ENCODE results near the gene FBXO4. TPM values are rescaled to one million over a fixed set of nuclear protein-coding genes. Genes with fewer than 3 reads are reported as not detected.

The FBXO4 gene
- total RNA-seq, 1 experiment from 2014 or later, result 1.2 TPM

DNA sequence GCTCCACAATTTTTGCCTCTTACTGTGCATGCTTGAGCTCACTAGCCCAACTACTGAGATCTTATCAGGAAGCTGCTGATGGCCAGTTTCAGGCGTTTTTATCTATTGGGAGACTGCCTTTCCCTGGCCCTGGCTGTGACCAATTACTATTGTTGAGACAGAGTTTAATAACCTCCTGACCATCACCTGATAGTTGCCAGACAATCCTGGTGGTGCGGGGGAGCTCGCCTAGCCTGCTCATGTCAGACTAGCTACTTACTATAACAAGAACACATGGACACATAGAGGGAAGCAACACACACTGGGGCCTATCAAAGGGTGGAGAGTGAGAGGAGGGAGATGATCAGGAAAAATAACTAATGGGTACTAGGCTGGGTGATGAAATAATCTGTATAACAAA, 41.8 kb upstream of the FBXO4 start:
- no CpG with 5 or more reads among the region's 3 CpGs for WGBS (ENCODE audit: extremely low coverage, insufficient read length, low lambda C conversion rate)
- no peak for DNase-seq

More for the DNA sequence above, 41.8 kb upstream of the FBXO4 start:
- Mint-ChIP-seq H3K4me3 (no peak overlapping the region), H3K4me1 (no peaks in the 10 kb centered on the region), H3K27me3 (ENCODE audit: low read depth) (no peaks in the 10 kb centered on the region; the same call in 1 of the 2 replicates), H3K27ac (no peak overlapping the region), H3K36me3 (ENCODE audit: insufficient read depth in 1 of 3, low read depth in 3 of 3) (peaks cover 2 to 7% (median 5%) of the 10 kb centered on the region in 3 experiments; a peak in 3 of 7 replicates), H3K9me3 (peaks cover 12 to 13% of the 10 kb centered on the region in 2 experiments)
- H2BK5ac ChIP-seq (ENCODE audit: insufficient read length, low read length), result no peak overlapping the region
- no peak for TF ChIP-seq CTCF (conservative IDR thresholded peaks at IDR 0.05)
- no peaks in the 10 kb centered on the region for H3K79me1 ChIP-seq (ENCODE audit: insufficient read depth, low read depth, low read length, poor library complexity, severe bottlenecking)
- H3K18ac ChIP-seq (ENCODE audit: insufficient read length, low read depth, low read length), result no peak overlapping the region
- H3K56ac ChIP-seq (ENCODE audit: insufficient read length, low read depth, low read length), result no peak overlapping the region
- no peak overlapping the region for H3K23ac ChIP-seq (ENCODE audit: insufficient read length, low read depth, low read length)
- no peak overlapping the region for H2AK5ac ChIP-seq (ENCODE audit: insufficient read length, low read length)
- H3K4ac ChIP-seq (ENCODE audit: low read depth, low read length), result no peak overlapping the region
- H3K23me2 ChIP-seq (ENCODE audit: insufficient read length, low read depth, low read length, poor library complexity, severe bottlenecking), result no peaks in the 10 kb centered on the region
- H2BK12ac ChIP-seq (ENCODE audit: insufficient read length, low read depth, low read length), result no peak overlapping the region
- no peak overlapping the region for H2BK15ac ChIP-seq (ENCODE audit: low read depth, low read length)
- no peak overlapping the region for H4K8ac ChIP-seq (replicated peaks; ENCODE audit: insufficient read length, low read depth, low read length)
- H3K14ac ChIP-seq (ENCODE audit: insufficient read depth, low read length), result no peak overlapping the region
- no peak overlapping the region for H2BK120ac ChIP-seq (ENCODE audit: low read depth, low read length, poor library complexity, severe bottlenecking)
- no peak overlapping the region for H3K4me2 ChIP-seq (ENCODE audit: insufficient read depth, insufficient read length, low read length)
- H2AFZ ChIP-seq (ENCODE audit: low read length), result no peak overlapping the region
- H3K27me3 ChIP-seq (ENCODE audit: insufficient read depth, low read length), result no peaks in the 10 kb centered on the region
- no peaks in the 10 kb centered on the region for H4K20me1 ChIP-seq (ENCODE audit: control insufficient read depth, insufficient read depth, insufficient read length)
- no peak overlapping the region for H4K5ac ChIP-seq (ENCODE audit: insufficient read length, low read depth, low read length)
- no peaks in the 10 kb centered on the region for H3K4me1 ChIP-seq (ENCODE audit: insufficient read depth, low read length)
- H3K27ac ChIP-seq (ENCODE audit: insufficient read length, low read depth, low read length), result no peak overlapping the region
- H3K9ac ChIP-seq (ENCODE audit: extremely low read depth, insufficient read length, low read length), result no peak overlapping the region
- H3K9me3 ChIP-seq (ENCODE audit: control insufficient read depth, low read depth, low read length), result no peaks in the 10 kb centered on the region
- H2BK20ac ChIP-seq (ENCODE audit: low read depth, low read length, poor library complexity, severe bottlenecking), result no peak overlapping the region
- H3K79me2 ChIP-seq (ENCODE audit: insufficient read depth, low read length), result no peaks in the 10 kb centered on the region
- H3T11ph ChIP-seq (ENCODE audit: low read length), result no peak overlapping the region
- H4K91ac ChIP-seq (ENCODE audit: insufficient read length, low read depth, low read length), result no peak overlapping the region

Data from H9 (cell line).